A549 (cell line): Measurements from ENCODE around the gene PRKAB2. TPM values are rescaled to one million over a fixed set of nuclear protein-coding genes. Genes with fewer than 3 reads are reported as not detected.
"Not testable (repeated sequence)": the region's sequence is repeated elsewhere in the genome, so short reads cannot be mapped to it uniquely, and the experiment has no call there.

ENCODE experiments used
- ATAC-seq, 2 experiments: fragments of 200-7000 bp in 1 of 2; fragments of >200 bp in 1 of 2; cut with Nextera tagmentation in 1 of 2; cut with Tn5 transposase in 1 of 2; 3 replicates each; pipeline versions ENCODE4 v1.8.0 to v1.9.1; 2018 to 2020; ENCODE audit warnings: mild to moderate bottlenecking in 1 of 2, moderate library complexity in 1 of 2
- CTCF ChIA-PET: fragments of 300-600 bp; sonication (Branson Sonifier 250); formaldehyde crosslinking; extraction: SDS; loops from one replicate; lab custom pipeline; 2021; ENCODE audit warnings: antibody characterized with exemption, inconsistent platforms; lab: Yijun Ruan, JAX
- POLR2A ChIA-PET: fragments of 350-600 bp; formaldehyde crosslinking; extraction: SDS; loops from one replicate; lab custom pipeline; 2021; ENCODE audit warnings: antibody characterized with exemption, inconsistent platforms; lab: Yijun Ruan, JAX
- DNase-seq, 2 experiments: peaks; one replicate each; pipeline versions ENCODE4 v3.0.0 to v3.0.0-alpha.2; 2011 to 2016; ENCODE audit warnings: low read depth in 1 of 2, low spot score in 1 of 2
- FAIRE-seq: peaks from 2 replicates; lab custom pipeline; 2011; peaks lifted over from hg19 to GRCh38; lab: Jason Lieb, UNC
- H3K27ac ChIP-seq, 2 experiments: fragments of >200 bp; sonication (Bioruptor Twin); formaldehyde crosslinking; 3 replicates each; pipeline ENCODE4 v1.5.1; 2016 to 2017
- H3K4me1 ChIP-seq: fragments of >200 bp; sonication (Bioruptor Twin); formaldehyde crosslinking; 3 replicates; pipeline ENCODE4 v1.6.1; 2016
- H3K4me2 ChIP-seq: fragments of >200 bp; sonication (Bioruptor Twin); formaldehyde crosslinking; 3 replicates; pipeline ENCODE4 v1.6.1; 2016
- H3K4me3 ChIP-seq: fragments of >200 bp; sonication (Bioruptor Twin); formaldehyde crosslinking; 3 replicates; pipeline ENCODE4 v1.5.1; 2016
- H3K9me3 ChIP-seq: fragments of >200 bp; sonication (Bioruptor Twin); formaldehyde crosslinking; 3 replicates; pipeline ENCODE4 v1.6.1; 2016
- ATOH8 ChIP-seq: fragments of 250-450 bp; sonication (Bioruptor Pico); IDR thresholded peaks from 2 replicates; pipeline ENCODE4 v1.5.0; 2020; ENCODE audit warnings: low read depth, mild to moderate bottlenecking, moderate library complexity
- E2F6 ChIP-seq: IDR thresholded peaks from 2 replicates; pipeline ENCODE4 v1.6.1; 2012; ENCODE audit warnings: low read depth, borderline replicate concordance
- EHF ChIP-seq: fragments of 250-450 bp; sonication (Bioruptor Pico); IDR thresholded peaks from 2 replicates; pipeline ENCODE4 v1.5.0; 2020; ENCODE audit warnings: mild to moderate bottlenecking
- ELK1 ChIP-seq: fragments of 150-350 bp; IDR thresholded peaks from 2 replicates; pipeline ENCODE4 v1.6.1; 2014; ENCODE audit warnings: low read depth, mild to moderate bottlenecking, low read length
- EP300 ChIP-seq, 2 experiments: fragments of >200 bp; sonication (Bioruptor Twin); formaldehyde crosslinking; IDR thresholded peaks; 2 replicates in 1 of 2; 3 replicates in 1 of 2; pipeline ENCODE4 v1.6.1; 2016 to 2017
- FOSL2 ChIP-seq, 2 experiments: fragments of 450-650 bp in 1 of 2; fragments of >200 bp in 1 of 2; sonication (Bioruptor Twin) in 1 of 2; formaldehyde crosslinking; IDR thresholded peaks; 2 replicates each; pipeline versions ENCODE4 v1.5.0 to v1.6.1; 2016 to 2020; ENCODE audit warnings: mild to moderate bottlenecking in 1 of 2, moderate library complexity in 1 of 2
- GATA3 ChIP-seq: IDR thresholded peaks from 2 replicates; pipeline ENCODE4 v1.6.1; 2012; ENCODE audit warnings: borderline replicate concordance
- HES2 ChIP-seq: fragments of >200 bp; sonication (Bioruptor Twin); formaldehyde crosslinking; IDR thresholded peaks from 2 replicates; pipeline ENCODE4 v1.6.1; 2016
- HOXA7 ChIP-seq: fragments of 250-450 bp; sonication (Bioruptor Pico); IDR thresholded peaks from 2 replicates; pipeline ENCODE4 v1.5.0; 2020; ENCODE audit warnings: mild to moderate bottlenecking, moderate library complexity
- HOXB13 ChIP-seq: fragments of 250-450 bp; sonication (Bioruptor Pico); IDR thresholded peaks from 2 replicates; pipeline ENCODE4 v1.5.0; 2020; ENCODE audit warnings: low read depth, mild to moderate bottlenecking, moderate library complexity
- HOXB5 ChIP-seq: fragments of 250-450 bp; sonication (Bioruptor Pico); IDR thresholded peaks from 2 replicates; pipeline ENCODE4 v1.5.0; 2020; ENCODE audit warnings: mild to moderate bottlenecking, moderate library complexity
- JUN ChIP-seq, 2 experiments: fragments of >200 bp; sonication (Bioruptor Twin); formaldehyde crosslinking; IDR thresholded peaks; 2 replicates in 1 of 2; 3 replicates in 1 of 2; pipeline ENCODE4 v1.6.1; 2016 to 2017
- JUNB ChIP-seq: fragments of >200 bp; sonication (Bioruptor Twin); formaldehyde crosslinking; IDR thresholded peaks from 2 replicates; pipeline ENCODE4 v1.6.1; 2016
- KDM5A ChIP-seq: fragments of 200-600 bp; sonication (generic); IDR thresholded peaks from 2 replicates; pipeline ENCODE4 v1.6.1; 2016; ENCODE audit warnings: antibody characterized with exemption, mild to moderate bottlenecking
- MAX ChIP-seq: IDR thresholded peaks from 2 replicates; pipeline ENCODE4 v1.6.1; 2012
- MAZ ChIP-seq: fragments of 150-350 bp; IDR thresholded peaks from 2 replicates; pipeline ENCODE4 v1.6.1; 2014; ENCODE audit warnings: antibody characterized with exemption, low read depth, low read length, borderline replicate concordance
- POLR2AphosphoS2 ChIP-seq: conservative IDR thresholded peaks from 2 replicates; pipeline ENCODE4 v1.6.1; 2012; ENCODE audit warnings: low read length, improper control_type of control experiment, inconsistent platforms
- RAD21 ChIP-seq, 2 experiments: fragments of >200 bp in 1 of 2; sonication (Bioruptor Twin) in 1 of 2; formaldehyde crosslinking in 1 of 2; IDR thresholded peaks in 1 of 2; conservative IDR thresholded peaks in 1 of 2; 2 replicates in 1 of 2; 3 replicates in 1 of 2; pipeline ENCODE4 v1.6.1; 2012 to 2018; ENCODE audit warnings: inconsistent platforms in 1 of 2
- RCOR1 ChIP-seq: fragments of 150-350 bp; IDR thresholded peaks from 2 replicates; pipeline ENCODE4 v1.6.1; 2014; ENCODE audit warnings: antibody characterized with exemption, low read length, low read depth
- RFX5 ChIP-seq: fragments of 450-650 bp; IDR thresholded peaks from 2 replicates; pipeline ENCODE4 v1.7.1; 2014; ENCODE audit warnings: antibody characterized with exemption, mild to moderate bottlenecking, moderate library complexity
- RNF2 ChIP-seq: fragments of 200-600 bp; sonication (generic); IDR thresholded peaks from 2 replicates; pipeline ENCODE4 v1.6.1; 2016; ENCODE audit warnings: low read depth, mild to moderate bottlenecking, antibody characterized with exemption, moderate library complexity, borderline replicate concordance
- SMC3 ChIP-seq: fragments of >200 bp; sonication (Bioruptor Twin); formaldehyde crosslinking; IDR thresholded peaks from 3 replicates; pipeline ENCODE4 v1.6.1; 2018; ENCODE audit warnings: inconsistent platforms
- TP53 ChIP-seq: fragments of 250-450 bp; sonication (Bioruptor Pico); IDR thresholded peaks from 2 replicates; pipeline ENCODE4 v1.5.0; 2021; ENCODE audit warnings: mild to moderate bottlenecking, moderate library complexity
- ZC3H11A ChIP-seq: fragments of 450-650 bp; IDR thresholded peaks from 2 replicates; pipeline ENCODE4 v1.6.1; 2014; ENCODE audit warnings: antibody characterized with exemption, mild to moderate bottlenecking
- ZFP36 ChIP-seq: fragments of 450-650 bp; IDR thresholded peaks from 2 replicates; pipeline ENCODE4 v1.6.1; 2014; ENCODE audit warnings: borderline replicate concordance; ENCODE audit not compliant: partially characterized antibody
- ZSCAN20 ChIP-seq: fragments of 250-450 bp; sonication (Bioruptor Pico); IDR thresholded peaks from 2 replicates; pipeline ENCODE4 v1.8.0; 2022; ENCODE audit warnings: mild to moderate bottlenecking, moderate library complexity
- WGBS: methylation state at CpG from one replicate; pipeline ENCODE4 v1.1.6; 2017; ENCODE audit errors: missing lambda C conversion rate; 5-methylcytosine and 5-hydroxymethylcytosine counted together
- polyA plus RNA-seq, 4 experiments: library from polyadenylated mRNA; depleted of rRNA in 3 of 4; stranded (reverse); fragments of >200 nt; fragmentation: RNase III in 1 of 4; extraction: RNeasy Plus Mini Kit Qiagen cat#74134 plus additional on column Dnase treatment in 1 of 4; gene quantifications; 2 replicates in 3 of 4; 3 replicates in 1 of 4; pipeline ENCODE4 v1.2.3, GENCODE V29; 2011 to 2017

The PRKAB2 gene
- polyA plus RNA-seq, 2 of the 4 experiments (the other 2 are of a cell fraction), result 11.4 to 22.4 TPM

- Histone ChIP-seq H3K4me3 (no peak overlapping the region), H3K4me2 (no peak overlapping the region), H3K4me1 (no peaks in the 10 kb centered on the region), H3K27ac (no peak overlapping the region), H3K9me3 (no peaks in the 10 kb centered on the region)
- ChIA-PET POLR2A (no interaction called here), CTCF (no interaction called here)
- FAIRE-seq (no peak), ATAC-seq (no peak), DNase-seq (no peak)
- TF ChIP-seq SMC3, result no peak
- no peak for TF ChIP-seq HOXB5 (CRISPR knock-in tag)
- TF ChIP-seq RNF2, result no peak
- TF ChIP-seq RFX5, result no peak
- TF ChIP-seq RCOR1, result no peak
- no peak for TF ChIP-seq ZFP36
- no peak for TF ChIP-seq MAX
- TF ChIP-seq EP300 (IDR thresholded peaks at IDR 0.05), result no peak
- TF ChIP-seq KDM5A, result no peak
- TF ChIP-seq POLR2AphosphoS2, result no peak
- TF ChIP-seq FOSL2 (IDR thresholded peaks at IDR 0.05), result no peak
- no peak for TF ChIP-seq FOSL2 (CRISPR knock-in tag; IDR thresholded peaks at IDR 0.05)
- no peak for TF ChIP-seq E2F6
- no peak for TF ChIP-seq JUNB
- no peak for TF ChIP-seq MAZ
- 24% methylated on average over 2 of the region's 2 CpGs for WGBS
These were observed 29.4 kb downstream of the PRKAB2 start for GRCh38 chr1:147142886-147143285.

GRCh38 chr1:147130721-147131120 lies 41.5 kb downstream of the PRKAB2 start:
- H3K4me3 ChIP-seq, CTCF ChIA-PET, H3K27ac ChIP-seq, ATAC-seq, H3K4me1 ChIP-seq, H3K9me3 ChIP-seq, DNase-seq, FAIRE-seq, H3K4me2 ChIP-seq: not testable (repeated sequence)
- POLR2A ChIA-PET, result interaction anchor here (0.6 kb wide), 1 partner anchor 46 kb away, joined by 3 read pairs; no protein-coding TSS in a partner anchor
- WGBS, result 62% methylated on average over 1 of the region's 1 CpG

- CTCF ChIA-PET, result no interaction called here
- no peak for ATAC-seq
- no peak overlapping the region for H3K4me3 ChIP-seq
- H3K4me1 ChIP-seq, result no peaks in the 10 kb centered on the region
- H3K4me2 ChIP-seq, result no peak overlapping the region
- no peak overlapping the region for H3K27ac ChIP-seq
- POLR2A ChIA-PET, result no interaction called here
- TF ChIP-seq ZSCAN20 (no peak), EP300 (IDR thresholded peaks at IDR 0.05) (no peak), RNF2 (no peak)
- no peak for FAIRE-seq
- 33% methylated on average over 3 of the region's 3 CpGs for WGBS
- DNase-seq, result no peak
- no peaks in the 10 kb centered on the region for H3K9me3 ChIP-seq
These were observed 43.0 kb downstream of the PRKAB2 start for GRCh38 chr1:147129116-147129873.

- 33% methylated on average over 2 of the region's 2 CpGs for WGBS
- FAIRE-seq (no peak), ATAC-seq (no peak), DNase-seq (no peak)
- Histone ChIP-seq H3K4me2 (no peak overlapping the region), H3K9me3 (no peaks in the 10 kb centered on the region), H3K27ac (no peak overlapping the region), H3K4me3 (no peak overlapping the region), H3K4me1 (no peaks in the 10 kb centered on the region)
- ChIA-PET POLR2A (no interaction called here), CTCF (no interaction called here)
- TF ChIP-seq HES2, result no peak
- TF ChIP-seq MAX, result no peak
- TF ChIP-seq TP53, result no peak
- no peak for TF ChIP-seq GATA3
- TF ChIP-seq RAD21 (conservative IDR thresholded peaks at IDR 0.05 in 1 of 2, IDR thresholded peaks at IDR 0.05 in 1 of 2), result no peak
- no peak for TF ChIP-seq ATOH8 (CRISPR knock-in tag)
- no peak for TF ChIP-seq ELK1
- TF ChIP-seq HOXA7 (CRISPR knock-in tag), result no peak
- no peak for TF ChIP-seq JUNB
- no peak for TF ChIP-seq JUN (IDR thresholded peaks at IDR 0.05)
- TF ChIP-seq EHF (CRISPR knock-in tag), result no peak
- TF ChIP-seq ZC3H11A, result no peak
- TF ChIP-seq SMC3, result no peak
- TF ChIP-seq HOXB13, result no peak
These were observed 48.0 kb downstream of the PRKAB2 start for GRCh38 chr1:147124266-147124665.
